K562 (cell line): ENCODE data around the gene SPEG.

Source experiments
- CSDE1 ChIP-seq, 2 experiments: fragments of 450-650 bp; IDR thresholded peaks; 2 replicates each; pipeline ENCODE4 v1.6.1; 2016; ENCODE audit warnings: mild to moderate bottlenecking in 1 of 2
- XRCC3 ChIP-seq: fragments of 450-650 bp; IDR thresholded peaks from 2 replicates; pipeline ENCODE4 v1.6.1; 2017; ENCODE audit warnings: mild to moderate bottlenecking, moderate library complexity
- ZNF184 ChIP-seq: sonication (generic); formaldehyde crosslinking; IDR thresholded peaks from 2 replicates; pipeline ENCODE4 v1.5.0; 2020; ENCODE audit warnings: missing genetic modification reagents
- TF ChIP-seq, protein P1 (sequence below): sonication (generic); formaldehyde crosslinking; IDR thresholded peaks from 2 replicates; pipeline ENCODE4 v1.8.1; 2023; ENCODE audit warnings: mild to moderate bottlenecking, missing genetic modification reagents

DNA sequence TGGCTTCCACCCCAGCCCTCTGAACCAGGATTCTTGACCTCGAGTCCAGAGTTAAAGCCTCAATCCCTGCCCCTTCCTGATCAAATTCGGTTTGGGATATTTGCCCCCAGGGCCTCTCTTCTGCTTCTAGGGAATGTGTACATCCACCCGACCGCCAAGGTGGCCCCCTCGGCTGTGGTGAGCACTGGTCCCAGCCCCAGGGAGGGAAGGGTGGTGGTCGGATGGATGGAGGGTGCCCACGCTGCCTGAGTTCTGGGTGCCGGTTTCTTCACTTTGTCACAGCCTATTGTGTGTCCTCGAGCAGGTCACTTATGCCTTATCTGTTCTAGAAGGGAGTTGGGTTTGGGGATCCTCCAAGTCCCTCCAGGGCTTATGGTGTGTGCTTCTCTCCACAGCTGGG, 70.9 kb downstream of the SPEG start:
- no peak for TF ChIP-seq CSDE1 (IDR thresholded peaks at IDR 0.05)
- TF ChIP-seq, protein P1, sequence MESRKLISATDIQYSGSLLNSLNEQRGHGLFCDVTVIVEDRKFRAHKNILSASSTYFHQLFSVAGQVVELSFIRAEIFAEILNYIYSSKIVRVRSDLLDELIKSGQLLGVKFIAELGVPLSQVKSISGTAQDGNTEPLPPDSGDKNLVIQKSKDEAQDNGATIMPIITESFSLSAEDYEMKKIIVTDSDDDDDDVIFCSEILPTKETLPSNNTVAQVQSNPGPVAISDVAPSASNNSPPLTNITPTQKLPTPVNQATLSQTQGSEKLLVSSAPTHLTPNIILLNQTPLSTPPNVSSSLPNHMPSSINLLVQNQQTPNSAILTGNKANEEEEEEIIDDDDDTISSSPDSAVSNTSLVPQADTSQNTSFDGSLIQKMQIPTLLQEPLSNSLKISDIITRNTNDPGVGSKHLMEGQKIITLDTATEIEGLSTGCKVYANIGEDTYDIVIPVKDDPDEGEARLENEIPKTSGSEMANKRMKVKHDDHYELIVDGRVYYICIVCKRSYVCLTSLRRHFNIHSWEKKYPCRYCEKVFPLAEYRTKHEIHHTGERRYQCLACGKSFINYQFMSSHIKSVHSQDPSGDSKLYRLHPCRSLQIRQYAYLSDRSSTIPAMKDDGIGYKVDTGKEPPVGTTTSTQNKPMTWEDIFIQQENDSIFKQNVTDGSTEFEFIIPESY: no peak
- TF ChIP-seq XRCC3: no peak
- TF ChIP-seq ZNF184 (CRISPR knock-in tag): no peak
